Endothelial cell of umbilical vein (primary cell): Measurements from ENCODE around the gene KMT2B. TPM values are rescaled to one million over a fixed set of nuclear protein-coding genes. Genes with fewer than 3 reads are reported as not detected.

Source experiments
- BruUV-seq: library from RNA; stranded (reverse); fragments of 400-500 nt; replicated peaks from 2 replicates; lab custom pipeline; 2021; lab: Mats Ljungman, UMichigan
- CTCF ChIA-PET: fragments of 300-600, 350-600 bp; sonication (Branson Sonifier 250); formaldehyde crosslinking; loops from one replicate; lab custom pipeline; 2021; ENCODE audit warnings: antibody characterized with exemption, inconsistent platforms; lab: Charles Lee
- POLR2A ChIA-PET: fragments of 300-600, 350-600 bp; sonication (Branson Sonifier 250); formaldehyde crosslinking; loops from one replicate; lab custom pipeline; 2021; ENCODE audit warnings: antibody characterized with exemption, inconsistent platforms; lab: Charles Lee
- DNase-seq: peaks from one replicate; pipeline ENCODE4 v3.0.0-alpha.2; 2011; ENCODE audit warnings: low read depth, low spot score
- FAIRE-seq: peaks from 2 replicates; lab custom pipeline; 2011; peaks lifted over from hg19 to GRCh38; lab: Jason Lieb, UNC
- H2AFZ ChIP-seq: 2 replicates; pipeline ENCODE4 v1.6.0; 2012; ENCODE audit warnings: low read depth, low read length, control low read depth, inconsistent platforms
- H3K27ac ChIP-seq: 2 replicates; pipeline ENCODE4 v1.5.1; 2011; ENCODE audit warnings: low read depth, mild to moderate bottlenecking, control low read depth, low read length, moderate library complexity; ENCODE audit not compliant: insufficient read depth
- H3K27me3 ChIP-seq, 2 experiments: 2 replicates each; pipeline versions ENCODE4 v1.6.0 to v1.6.1; 2011; ENCODE audit warnings: low read length in 2 of 2, mixed read lengths in 1 of 2; ENCODE audit not compliant: control insufficient read depth in 2 of 2, insufficient read depth in 2 of 2
- H3K36me3 ChIP-seq, 2 experiments: 2 replicates in 1 of 2; 3 replicates in 1 of 2; pipeline ENCODE4 v1.5.1; 2011; ENCODE audit warnings: low read length in 2 of 2, mild to moderate bottlenecking in 1 of 2, moderate library complexity in 1 of 2; ENCODE audit not compliant: control insufficient read depth in 2 of 2, insufficient read depth in 2 of 2; ENCODE audit errors: extremely low read depth in 1 of 2
- H3K4me1 ChIP-seq: 3 replicates; pipeline ENCODE4 v1.5.1; 2011; ENCODE audit warnings: mild to moderate bottlenecking, low read length; ENCODE audit not compliant: control insufficient read depth, insufficient read depth; ENCODE audit errors: extremely low read depth
- H3K4me2 ChIP-seq: 2 replicates; pipeline ENCODE4 v1.6.1; 2011; ENCODE audit warnings: low read length, control low read depth, mixed read lengths; ENCODE audit not compliant: insufficient read depth
- H3K4me3 ChIP-seq, 3 experiments: fragments of 200-600 bp in 1 of 3; sonication (generic), shearing (Covaris generic) in 1 of 3; replicated peaks in 1 of 3; 2 replicates each; pipeline ENCODE4 v1.5.1; 2011 to 2016; ENCODE audit warnings: control low read depth in 3 of 3, low read length in 3 of 3, mild to moderate bottlenecking in 2 of 3, inconsistent platforms in 1 of 3, low read depth in 1 of 3, moderate library complexity in 1 of 3; ENCODE audit not compliant: insufficient read depth in 1 of 3
- H3K79me2 ChIP-seq: 2 replicates; pipeline ENCODE4 v1.6.0; 2012; ENCODE audit warnings: low read length, inconsistent platforms; ENCODE audit not compliant: control insufficient read depth, insufficient read depth
- H3K9ac ChIP-seq: replicated peaks from 2 replicates; pipeline ENCODE3; 2011; ENCODE audit warnings: low read length, control low read depth; ENCODE audit not compliant: insufficient read depth; ENCODE audit errors: extremely low read depth
- H3K9me1 ChIP-seq: replicated peaks from 3 replicates; pipeline ENCODE4 v1.6.0; 2011; ENCODE audit warnings: mild to moderate bottlenecking, low read length; ENCODE audit not compliant: control insufficient read depth, insufficient read depth; ENCODE audit errors: extremely low read depth
- H3K9me3 ChIP-seq: replicated peaks from 2 replicates; pipeline ENCODE4 v1.5.1; 2012; ENCODE audit warnings: low read length, inconsistent platforms; ENCODE audit not compliant: control insufficient read depth, insufficient read depth
- H4K20me1 ChIP-seq: replicated peaks from 2 replicates; pipeline ENCODE3; 2011; ENCODE audit warnings: mild to moderate bottlenecking, low read length; ENCODE audit not compliant: control insufficient read depth, insufficient read depth; ENCODE audit errors: extremely low read depth
- EZH2 ChIP-seq: IDR thresholded peaks from 2 replicates; pipeline ENCODE4 v1.6.1; 2012; ENCODE audit warnings: borderline replicate concordance, low read depth, mild to moderate bottlenecking, moderate library complexity, low read length, inconsistent platforms; ENCODE audit not compliant: severe bottlenecking
- FOS ChIP-seq: IDR thresholded peaks from 2 replicates; pipeline ENCODE4 v1.6.1; 2011; ENCODE audit warnings: mild to moderate bottlenecking, low read length, moderate library complexity, borderline replicate concordance; ENCODE audit not compliant: insufficient read depth
- GATA2 ChIP-seq: IDR thresholded peaks from 2 replicates; pipeline ENCODE4 v1.7.0; 2011; ENCODE audit warnings: low read depth, mild to moderate bottlenecking, moderate library complexity, mixed read lengths, low read length; ENCODE audit not compliant: insufficient read length, insufficient read depth
- JUN ChIP-seq: IDR thresholded peaks from 2 replicates; pipeline ENCODE4 v1.6.1; 2011; ENCODE audit warnings: borderline replicate concordance, low read depth; ENCODE audit not compliant: insufficient read length, insufficient read depth
- MYC ChIP-seq: IDR thresholded peaks from one replicate; pipeline ENCODE4 v1.6.1; 2011; ENCODE audit warnings: mild to moderate bottlenecking, low read depth, low read length
- POLR2A ChIP-seq: IDR thresholded peaks from 2 replicates; pipeline ENCODE4 v1.6.1; 2012; ENCODE audit warnings: low read depth, mild to moderate bottlenecking, control low read depth, low read length
- POLR2AphosphoS5 ChIP-seq: IDR thresholded peaks from 2 replicates; pipeline ENCODE4 v1.6.1; 2012; ENCODE audit warnings: low read depth, mild to moderate bottlenecking, control low read depth, low read length, moderate library complexity; ENCODE audit not compliant: insufficient read depth
- dilution Hi-C: fragments of 300-500 bp; cut with MboI; formaldehyde crosslinking; loops from one replicate; pipeline ENCODE4 v1.15.0; 2019; ENCODE audit warnings: low sequenced_read_pairs; ENCODE audit not compliant: extremely low pct_ligation_motif_present
- intact Hi-C: fragments of 100-400 bp; cut with micrococcal nuclease; formaldehyde crosslinking; loops from one replicate; pipeline ENCODE4 v1.10.0; 2022
- polyA plus RNA-seq, 4 experiments: library from polyadenylated mRNA; depleted of rRNA in 3 of 4; stranded (reverse) in 3 of 4; unstranded in 1 of 4; fragments of >200 nt; gene quantifications; 2 replicates each; pipeline versions ENCODE4 v1.2.1 to v1.2.3, GENCODE V29; 2011 to 2012; ENCODE audit warnings: missing spikeins in 1 of 4
- total RNA-seq: library from RNA; stranded (reverse); gene quantifications from 2 replicates; pipeline ENCODE4 v1.2.3, GENCODE V29; 2021
- TF ChIP-seq, protein P1 (sequence below), 2 donors: IDR thresholded peaks; 1 replicate in 1 of 2; 2 replicates in 1 of 2; pipeline ENCODE4 v1.5.1; 2011; ENCODE audit warnings: low read length in 2 of 2, mild to moderate bottlenecking in 2 of 2, moderate library complexity in 2 of 2, control low read depth in 1 of 2, inconsistent platforms in 1 of 2, low read depth in 1 of 2; ENCODE audit not compliant: insufficient read depth in 1 of 2; ENCODE audit errors: extremely low read depth in 1 of 2
- TF ChIP-seq, protein P2 (sequence below): IDR thresholded peaks from 2 replicates; pipeline ENCODE4 v1.6.1; 2011; ENCODE audit not compliant: insufficient read depth, insufficient read length

Gene KMT2B
- total and polyA plus RNA-seq, 2 donors (not counting 3 experiments of a cell fraction or from before 2014, with no cell fraction given) = 28.4 to 37.2 TPM

DNA sequence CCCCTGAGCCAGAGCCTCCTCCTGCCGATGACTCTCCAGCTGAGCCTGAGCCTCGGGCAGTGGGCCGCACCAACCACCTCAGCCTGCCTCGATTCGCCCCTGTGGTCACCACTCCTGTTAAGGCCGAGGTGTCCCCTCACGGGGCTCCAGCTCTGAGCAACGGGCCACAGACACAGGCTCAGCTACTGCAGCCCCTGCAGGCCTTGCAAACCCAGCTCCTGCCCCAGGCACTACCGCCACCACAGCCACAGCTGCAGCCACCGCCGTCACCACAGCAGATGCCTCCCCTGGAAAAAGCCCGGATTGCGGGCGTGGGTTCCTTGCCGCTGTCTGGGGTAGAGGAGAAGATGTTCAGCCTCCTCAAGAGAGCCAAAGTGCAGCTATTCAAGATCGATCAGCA lies 3.6 kb downstream of the KMT2B start:
- H3K4me1 ChIP-seq = peaks cover 11% of the 10 kb centered on the region
- BruUV-seq = no TSS peak
- peaks cover 30% of the 10 kb centered on the region for H3K79me2 ChIP-seq
- H3K36me3 ChIP-seq = peaks cover 17 to 52% of the 10 kb centered on the region in 2 experiments
- no peak overlapping the region for H3K4me2 ChIP-seq
- no peak overlapping the region for H3K9ac ChIP-seq
- no peaks in the 10 kb centered on the region for H3K9me3 ChIP-seq
- DNase-seq (no peak), FAIRE-seq (no peak)
- ChIA-PET POLR2A (no interaction called here), CTCF (no interaction called here)
- H4K20me1 ChIP-seq = no peaks in the 10 kb centered on the region
- H3K27me3 ChIP-seq = no peaks in the 10 kb centered on the region
- intact Hi-C loops (no loop called here), dilution Hi-C loops (no loop called here)
- no peak overlapping the region for H3K27ac ChIP-seq
- TF ChIP-seq FOS = no peak
- no peak overlapping the region for H2AFZ ChIP-seq
- H3K4me3 ChIP-seq = no peak overlapping the region
- H3K9me1 ChIP-seq = no peaks in the 10 kb centered on the region

GRCh38 chr19:35722461-35722860 lies 4.7 kb downstream of the KMT2B start:
- POLR2A ChIA-PET = no interaction called here
- CTCF ChIA-PET = no interaction called here

More at GRCh38 chr19:35722461-35722860, 4.7 kb downstream of the KMT2B start:
- no peak overlapping the region for H3K9ac ChIP-seq
- no peaks in the 10 kb centered on the region for H3K9me1 ChIP-seq
- no peak overlapping the region for H3K27ac ChIP-seq
- H3K9me3 ChIP-seq = no peaks in the 10 kb centered on the region
- H3K79me2 ChIP-seq = peaks cover 30% of the 10 kb centered on the region
- H2AFZ ChIP-seq = no peak overlapping the region
- H3K36me3 ChIP-seq = peaks cover 24 to 60% of the 10 kb centered on the region in 2 experiments
- DNase-seq = no peak
- FAIRE-seq = no peak
- H3K4me3 ChIP-seq = no peak overlapping the region
- BruUV-seq = no TSS peak
- TF ChIP-seq EZH2 = no peak
- TF ChIP-seq, protein P1, sequence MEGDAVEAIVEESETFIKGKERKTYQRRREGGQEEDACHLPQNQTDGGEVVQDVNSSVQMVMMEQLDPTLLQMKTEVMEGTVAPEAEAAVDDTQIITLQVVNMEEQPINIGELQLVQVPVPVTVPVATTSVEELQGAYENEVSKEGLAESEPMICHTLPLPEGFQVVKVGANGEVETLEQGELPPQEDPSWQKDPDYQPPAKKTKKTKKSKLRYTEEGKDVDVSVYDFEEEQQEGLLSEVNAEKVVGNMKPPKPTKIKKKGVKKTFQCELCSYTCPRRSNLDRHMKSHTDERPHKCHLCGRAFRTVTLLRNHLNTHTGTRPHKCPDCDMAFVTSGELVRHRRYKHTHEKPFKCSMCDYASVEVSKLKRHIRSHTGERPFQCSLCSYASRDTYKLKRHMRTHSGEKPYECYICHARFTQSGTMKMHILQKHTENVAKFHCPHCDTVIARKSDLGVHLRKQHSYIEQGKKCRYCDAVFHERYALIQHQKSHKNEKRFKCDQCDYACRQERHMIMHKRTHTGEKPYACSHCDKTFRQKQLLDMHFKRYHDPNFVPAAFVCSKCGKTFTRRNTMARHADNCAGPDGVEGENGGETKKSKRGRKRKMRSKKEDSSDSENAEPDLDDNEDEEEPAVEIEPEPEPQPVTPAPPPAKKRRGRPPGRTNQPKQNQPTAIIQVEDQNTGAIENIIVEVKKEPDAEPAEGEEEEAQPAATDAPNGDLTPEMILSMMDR (IDR thresholded peaks at IDR 0.05; ENCODE audit: extremely low read depth in 1 of 2, insufficient read depth in 1 of 2, low read depth in 1 of 2, low read length in 2 of 2) = no peak
- TF ChIP-seq JUN = no peak
- no peak for TF ChIP-seq FOS
- TF ChIP-seq POLR2A = no peak
- no peak for TF ChIP-seq GATA2
- TF ChIP-seq MYC = no peak
- TF ChIP-seq, protein P2, sequence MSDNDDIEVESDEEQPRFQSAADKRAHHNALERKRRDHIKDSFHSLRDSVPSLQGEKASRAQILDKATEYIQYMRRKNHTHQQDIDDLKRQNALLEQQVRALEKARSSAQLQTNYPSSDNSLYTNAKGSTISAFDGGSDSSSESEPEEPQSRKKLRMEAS = no peak
- TF ChIP-seq POLR2AphosphoS5 = no peak
- peaks cover 6% of the 10 kb centered on the region for H3K4me1 ChIP-seq
- H4K20me1 ChIP-seq = no peaks in the 10 kb centered on the region
- intact Hi-C loops = no loop called here
- dilution Hi-C loops = no loop called here
- H3K27me3 ChIP-seq = no peaks in the 10 kb centered on the region
- no peak overlapping the region for H3K4me2 ChIP-seq
